Measurements from ENCODE around the gene SCT.

The SCT gene

GRCh38 chr11:665062-665703, 38.2 kb upstream of the SCT start:
- Histone ChIP-seq H4K20me1 (ENCODE audit: insufficient read depth, low read length) (no peaks in the 10 kb centered on the region; the same call in 1 of the 2 replicates), H3K27ac (ENCODE audit: low read length) (no peak overlapping the region), H3K36me3 (replicated peaks; ENCODE audit: low read depth, low read length) (peaks cover 8% of the 10 kb centered on the region), H3K4me3 (ENCODE audit: low read length) (no peak overlapping the region), H3K9ac (ENCODE audit: low read length) (no peak overlapping the region), H3K4me1 (ENCODE audit: low read length) (no peaks in the 10 kb centered on the region), H2AFZ (ENCODE audit: low read depth, low read length) (no peak overlapping the region), H3K9me3 (ENCODE audit: insufficient read depth, low read length) (no peaks in the 10 kb centered on the region), H3K4me2 (ENCODE audit: low read length) (no peak overlapping the region), H3K79me2 (ENCODE audit: low read length) (no peaks in the 10 kb centered on the region; the same call in 1 of the 2 replicates), H3K27me3 (ENCODE audit: low read depth, low read length) (no peaks in the 10 kb centered on the region)
- TF ChIP-seq CTCF (IDR thresholded peaks at IDR 0.05; ENCODE audit: low read depth, low read length) (no peak), EZH2phosphoT487 (IDR thresholded peaks at IDR 0.05; ENCODE audit: low read depth) (no peak)

GRCh38 chr11:662689-663274, 35.8 kb upstream of the SCT start:
- H3K79me2 ChIP-seq (ENCODE audit: low read length), result no peaks in the 10 kb centered on the region; the same call in 1 of the 2 replicates
- H3K4me1 ChIP-seq (ENCODE audit: low read length), result no peaks in the 10 kb centered on the region
- H3K27me3 ChIP-seq (ENCODE audit: low read depth, low read length), result no peaks in the 10 kb centered on the region
- no peak overlapping the region for H3K4me2 ChIP-seq (ENCODE audit: low read length)
- no peak for TF ChIP-seq EZH2phosphoT487 (IDR thresholded peaks at IDR 0.05; ENCODE audit: low read depth)
- TF ChIP-seq CTCF (IDR thresholded peaks at IDR 0.05; ENCODE audit: low read depth, low read length), result peak; percentile 74
- no peak overlapping the region for H2AFZ ChIP-seq (ENCODE audit: low read depth, low read length)
- peaks cover 8% of the 10 kb centered on the region for H3K36me3 ChIP-seq (replicated peaks; ENCODE audit: low read depth, low read length)
- H3K9ac ChIP-seq (ENCODE audit: low read length), result no peak overlapping the region
- H3K27ac ChIP-seq (ENCODE audit: low read length), result no peak overlapping the region
- no peaks in the 10 kb centered on the region for H3K9me3 ChIP-seq (ENCODE audit: insufficient read depth, low read length)
- no peak overlapping the region for H3K4me3 ChIP-seq (ENCODE audit: low read length)
- H4K20me1 ChIP-seq (ENCODE audit: insufficient read depth, low read length), result no peaks in the 10 kb centered on the region; the same call in 1 of the 2 replicates

GRCh38 chr11:660681-661444, 33.9 kb upstream of the SCT start:
- H2AFZ ChIP-seq (ENCODE audit: low read depth, low read length), result no peak overlapping the region
- no peaks in the 10 kb centered on the region for H3K9me3 ChIP-seq (ENCODE audit: insufficient read depth, low read length)
- no peaks in the 10 kb centered on the region for H3K4me1 ChIP-seq (ENCODE audit: low read length)
- no peak overlapping the region for H3K4me2 ChIP-seq (ENCODE audit: low read length)
- no peaks in the 10 kb centered on the region for H3K27me3 ChIP-seq (ENCODE audit: low read depth, low read length)
- TF ChIP-seq EZH2phosphoT487 (IDR thresholded peaks at IDR 0.05; ENCODE audit: low read depth), result no peak
- no peak for TF ChIP-seq CTCF (IDR thresholded peaks at IDR 0.05; ENCODE audit: low read depth, low read length)
- H4K20me1 ChIP-seq (ENCODE audit: insufficient read depth, low read length), result no peaks in the 10 kb centered on the region; the same call in 1 of the 2 replicates
- H3K4me3 ChIP-seq (ENCODE audit: low read length), result no peak overlapping the region
- no peak overlapping the region for H3K27ac ChIP-seq (ENCODE audit: low read length)
- peaks cover 5% of the 10 kb centered on the region for H3K36me3 ChIP-seq (replicated peaks; ENCODE audit: low read depth, low read length)
- no peaks in the 10 kb centered on the region; the same call in 1 of the 2 replicates for H3K79me2 ChIP-seq (ENCODE audit: low read length)
- no peak overlapping the region for H3K9ac ChIP-seq (ENCODE audit: low read length)

- Histone ChIP-seq H3K9ac (ENCODE audit: low read length) (no peak overlapping the region), H3K4me3 (ENCODE audit: low read length) (no peak overlapping the region), H3K4me1 (ENCODE audit: low read length) (no peaks in the 10 kb centered on the region), H3K27me3 (ENCODE audit: low read depth, low read length) (no peaks in the 10 kb centered on the region), H3K27ac (ENCODE audit: low read length) (no peak overlapping the region), H3K36me3 (replicated peaks; ENCODE audit: low read depth, low read length) (peaks cover 7% of the 10 kb centered on the region), H2AFZ (ENCODE audit: low read depth, low read length) (no peak overlapping the region), H3K79me2 (ENCODE audit: low read length) (no peaks in the 10 kb centered on the region; the same call in 1 of the 2 replicates), H3K4me2 (ENCODE audit: low read length) (no peak overlapping the region), H3K9me3 (ENCODE audit: insufficient read depth, low read length) (no peaks in the 10 kb centered on the region), H4K20me1 (ENCODE audit: insufficient read depth, low read length) (no peaks in the 10 kb centered on the region; the same call in 1 of the 2 replicates)
- TF ChIP-seq EZH2phosphoT487 (IDR thresholded peaks at IDR 0.05; ENCODE audit: low read depth) (no peak), CTCF (IDR thresholded peaks at IDR 0.05; ENCODE audit: low read depth, low read length) (no peak)
These were observed 33.3 kb upstream of the SCT start for GRCh38 chr11:660281-660680.

All from OCI-LY3 (cell line).